ENCODE measurements around the gene BTBD8. TPM values are rescaled to one million over a fixed set of nuclear protein-coding genes. Genes with fewer than 3 reads are reported as not detected.

Gene BTBD8
- polyA plus RNA-seq, 1 donor from 2014 or later = 38.6 TPM

GRCh38 chr1:92186081-92186480 is 105.9 kb downstream of the BTBD8 start:
- Histone ChIP-seq H3K9ac (ENCODE audit: low read length) (no peak overlapping the region), H2AFZ (ENCODE audit: low read depth, low read length) (no peak overlapping the region), H3K79me2 (replicated peaks; ENCODE audit: insufficient read depth, low read length) (no peaks in the 10 kb centered on the region), H3K27me3 (ENCODE audit: insufficient read depth, low read depth, low read length) (no peaks in the 10 kb centered on the region), H4K20me1 (ENCODE audit: insufficient read depth) (no peaks in the 10 kb centered on the region), H3K9me3 (ENCODE audit: low read length) (no peaks in the 10 kb centered on the region), H3K27ac (ENCODE audit: low read length) (no peak overlapping the region), H3F3A (ENCODE audit: insufficient read depth, low read length, poor library complexity, severe bottlenecking) (no peaks in the 10 kb centered on the region), H3K4me3 (ENCODE audit: low read length) (no peak overlapping the region), H3K9me2 (ENCODE audit: insufficient read depth, low read length) (no peaks in the 10 kb centered on the region), H3K4me2 (ENCODE audit: low read length) (no peak overlapping the region), H3K36me3 (ENCODE audit: insufficient read depth, low read length) (peaks cover 10% of the 10 kb centered on the region)
- TF ChIP-seq EZH2 (IDR thresholded peaks at IDR 0.05; ENCODE audit: borderline replicate concordance, insufficient read depth, low read length, poor library complexity, severe bottlenecking) (no peak), SMC3 (conservative IDR thresholded peaks at IDR 0.05; ENCODE audit: poor library complexity) (no peak), CTCF (IDR thresholded peaks at IDR 0.05; ENCODE audit: poor library complexity, severe bottlenecking) (no peak), POLR2AphosphoS5 (IDR thresholded peaks at IDR 0.05) (no peak), EP300 (conservative IDR thresholded peaks at IDR 0.05; ENCODE audit: poor library complexity, severe bottlenecking) (no peak), TAF1 (IDR thresholded peaks at IDR 0.05; ENCODE audit: low read depth) (no peak), RAD21 (conservative IDR thresholded peaks at IDR 0.05) (no peak), REST (IDR thresholded peaks at IDR 0.05; ENCODE audit: borderline replicate concordance) (no peak), MXI1 (conservative IDR thresholded peaks at IDR 0.05; ENCODE audit: poor library complexity, severe bottlenecking) (no peak)

- Histone ChIP-seq H3K9me2 (ENCODE audit: insufficient read depth, low read length) (no peaks in the 10 kb centered on the region), H3K27ac (ENCODE audit: low read length) (no peak overlapping the region), H4K20me1 (ENCODE audit: insufficient read depth) (no peaks in the 10 kb centered on the region), H3K9me3 (ENCODE audit: low read length) (no peaks in the 10 kb centered on the region), H2AFZ (ENCODE audit: low read depth, low read length) (no peak overlapping the region), H3K4me2 (ENCODE audit: low read length) (no peak overlapping the region), H3K9ac (ENCODE audit: low read length) (no peak overlapping the region), H3F3A (ENCODE audit: insufficient read depth, low read length, poor library complexity, severe bottlenecking) (no peaks in the 10 kb centered on the region), H3K27me3 (ENCODE audit: insufficient read depth, low read depth, low read length) (no peaks in the 10 kb centered on the region), H3K79me2 (replicated peaks; ENCODE audit: insufficient read depth, low read length) (no peaks in the 10 kb centered on the region), H3K4me3 (ENCODE audit: low read length) (no peak overlapping the region), H3K36me3 (ENCODE audit: insufficient read depth, low read length) (no peaks in the 10 kb centered on the region)
- no peak for TF ChIP-seq RAD21 (conservative IDR thresholded peaks at IDR 0.05)
- no peak for TF ChIP-seq EP300 (conservative IDR thresholded peaks at IDR 0.05; ENCODE audit: poor library complexity, severe bottlenecking)
- TF ChIP-seq CTCF (IDR thresholded peaks at IDR 0.05; ENCODE audit: poor library complexity, severe bottlenecking) = no peak
- TF ChIP-seq EZH2 (IDR thresholded peaks at IDR 0.05; ENCODE audit: borderline replicate concordance, insufficient read depth, low read length, poor library complexity, severe bottlenecking) = no peak
Observed at GRCh38 chr1:92188436-92189255, 108.5 kb downstream of the BTBD8 start.

All from neural cell (in vitro differentiated cells).